ENCODE data around the gene GRK2.

GRK2 gene

DNA sequence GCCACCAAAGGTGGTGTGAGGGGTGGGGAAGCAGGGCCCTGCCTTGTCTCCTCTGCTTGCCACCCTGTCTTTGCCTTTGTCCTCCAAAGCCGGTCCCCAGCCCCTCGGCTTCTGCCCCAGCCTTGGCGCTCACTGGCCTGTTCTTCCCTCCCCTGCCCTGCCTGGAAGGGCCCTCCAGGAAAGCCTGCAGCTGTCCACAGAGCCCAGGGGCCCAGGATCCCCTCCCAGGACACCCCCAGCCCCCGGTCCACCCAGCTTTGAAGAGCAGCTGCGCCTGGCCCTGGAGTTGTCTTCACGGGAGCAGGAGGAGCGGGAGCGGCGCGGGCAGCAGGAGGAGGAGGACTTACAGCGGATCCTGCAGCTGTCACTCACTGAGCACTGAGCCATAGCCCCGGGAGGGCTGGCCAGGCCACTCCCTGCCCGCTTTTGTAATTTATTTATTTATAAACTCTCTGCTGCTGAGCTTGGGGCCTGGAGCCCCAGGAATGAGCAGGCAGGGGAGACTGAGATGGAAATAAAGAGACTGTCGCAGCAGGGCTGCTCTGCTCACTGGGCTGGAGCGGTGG, 35.8 kb downstream of the GRK2 start:
- H3K36me3 ChIP-seq (replicated peaks in 1 of 2; ENCODE audit: control insufficient read depth in 2 of 2, insufficient read depth in 2 of 2, low read length in 2 of 2), result peaks cover 22 to 43% of the 10 kb centered on the region in 2 donors
- peaks cover 0 to 12% of the 10 kb centered on the region in 2 donors for H3K4me1 ChIP-seq (ENCODE audit: control insufficient read depth in 2 of 2, insufficient read depth in 1 of 2, low read depth in 1 of 2, low read length in 2 of 2)
- H3K9ac ChIP-seq (ENCODE audit: low read depth, low read length, poor library complexity), result peak overlapping the region; percentile 60
- H3K4me2 ChIP-seq (ENCODE audit: insufficient read depth, low read length, poor library complexity, severe bottlenecking), result peak overlapping the region; percentile 97
- peak overlapping the region; percentile 91 for H3K14ac ChIP-seq (ENCODE audit: low read length)
- WGBS, 2 donors (ENCODE audit: extremely low coverage in 2 of 2, insufficient read length in 2 of 2, insufficient replicate concordance in 1 of 2), result no CpG with 5 or more reads among the region's 15 CpGs
- peak overlapping the region; percentile 83 for H2AK5ac ChIP-seq (ENCODE audit: low read depth, low read length)
- H3K9me3 ChIP-seq (replicated peaks in 1 of 2; ENCODE audit: control insufficient read depth in 2 of 2, insufficient read depth in 1 of 2, low read depth in 1 of 2, low read length in 2 of 2), result peaks cover 0 to 4% of the 10 kb centered on the region in 2 donors
- no peak overlapping the region for H3K27ac ChIP-seq (replicated peaks; ENCODE audit: low read length)
- no peak overlapping the region for H2BK120ac ChIP-seq (ENCODE audit: low read depth, low read length)
- peak overlapping the region; percentile 84 for H3K18ac ChIP-seq (ENCODE audit: low read length)
- H3K79me1 ChIP-seq (ENCODE audit: low read depth, low read length), result no peaks in the 10 kb centered on the region
- no peak overlapping the region for H3K23ac ChIP-seq (ENCODE audit: low read depth, low read length, poor library complexity)
- no peak overlapping the region for H4K91ac ChIP-seq (ENCODE audit: low read depth, low read length, poor library complexity)
- peak overlapping the region; percentile 81 for H2BK15ac ChIP-seq (ENCODE audit: low read length)
- peak overlapping the region; percentile 15 for H2AFZ ChIP-seq (ENCODE audit: low read length)
- no peak overlapping the region for H3K4me3 ChIP-seq (ENCODE audit: low read length in 2 of 2)
- no peak for DNase-seq (ENCODE audit: low spot score)
- no peak overlapping the region for H2BK12ac ChIP-seq (ENCODE audit: low read length)
- H2BK5ac ChIP-seq (ENCODE audit: low read length), result peak overlapping the region; percentile 82
- no peak overlapping the region for H4K8ac ChIP-seq (ENCODE audit: low read depth, low read length)
- no peak overlapping the region for H3K4ac ChIP-seq (ENCODE audit: low read length)
- H3K27me3 ChIP-seq (ENCODE audit: control insufficient read depth in 3 of 3, insufficient read depth in 3 of 3, low read depth in 1 of 3, low read length in 3 of 3), result peaks cover 0 to 14% (median 0%) of the 10 kb centered on the region in 3 experiments

DNA sequence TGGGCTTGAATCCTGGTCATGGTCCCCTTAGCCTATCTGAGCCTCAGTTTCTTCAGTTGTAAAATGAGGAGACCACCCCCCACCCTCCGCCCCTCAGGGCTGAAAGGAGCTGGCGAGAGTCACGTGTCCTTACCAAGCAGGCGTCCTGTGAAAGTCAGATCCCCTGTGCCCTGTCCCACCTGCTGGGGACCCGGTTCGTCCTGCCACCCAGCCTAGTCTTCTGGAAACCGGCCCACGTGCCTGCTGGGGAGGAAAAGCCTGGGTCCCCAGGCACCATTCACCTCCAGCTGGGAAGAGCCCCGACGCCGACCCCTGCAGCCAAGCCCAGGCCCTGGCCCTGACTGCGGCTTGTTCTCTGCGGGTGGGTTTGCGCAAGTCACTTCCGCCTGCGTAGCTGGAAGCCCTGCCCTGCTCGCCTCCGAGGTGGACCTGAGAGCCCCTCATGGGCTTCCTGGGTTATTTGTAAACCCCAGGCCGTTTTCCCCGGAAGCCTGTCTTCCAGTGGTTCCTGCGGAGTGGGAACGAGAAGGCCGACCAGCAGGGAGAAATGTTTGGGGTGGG, 36.4 kb downstream of the GRK2 start:
- Histone ChIP-seq H3K4me1 (ENCODE audit: control insufficient read depth in 2 of 2, insufficient read depth in 1 of 2, low read depth in 1 of 2, low read length in 2 of 2) (peaks cover 0 to 12% of the 10 kb centered on the region in 2 donors), H3K23ac (ENCODE audit: low read depth, low read length, poor library complexity) (peak overlapping the region; percentile 93), H3K27me3 (ENCODE audit: control insufficient read depth in 3 of 3, insufficient read depth in 3 of 3, low read depth in 1 of 3, low read length in 3 of 3) (peaks cover 0 to 14% (median 0%) of the 10 kb centered on the region in 3 experiments), H2AK5ac (ENCODE audit: low read depth, low read length) (peak overlapping the region; percentile 83), H3K9ac (ENCODE audit: low read depth, low read length, poor library complexity) (peak overlapping the region; percentile 60), H2BK12ac (ENCODE audit: low read length) (peak overlapping the region; percentile 41), H3K4ac (ENCODE audit: low read length) (no peak overlapping the region), H3K14ac (ENCODE audit: low read length) (no peak overlapping the region), H3K18ac (ENCODE audit: low read length) (peak overlapping the region; percentile 84), H4K91ac (ENCODE audit: low read depth, low read length, poor library complexity) (no peak overlapping the region), H2AFZ (ENCODE audit: low read length) (no peak overlapping the region), H2BK5ac (ENCODE audit: low read length) (peak overlapping the region; percentile 82), H3K79me1 (ENCODE audit: low read depth, low read length) (no peaks in the 10 kb centered on the region), H4K8ac (ENCODE audit: low read depth, low read length) (no peak overlapping the region), H3K9me3 (replicated peaks in 1 of 2; ENCODE audit: control insufficient read depth in 2 of 2, insufficient read depth in 1 of 2, low read depth in 1 of 2, low read length in 2 of 2) (peaks cover 0 to 4% of the 10 kb centered on the region in 2 donors), H3K27ac (replicated peaks; ENCODE audit: low read length) (no peak overlapping the region), H3K36me3 (replicated peaks in 1 of 2; ENCODE audit: control insufficient read depth in 2 of 2, insufficient read depth in 2 of 2, low read length in 2 of 2) (peaks cover 22 to 41% of the 10 kb centered on the region in 2 donors), H3K4me3 (ENCODE audit: low read length in 2 of 2) (peak overlapping the region in 1 of 2 donors; percentile 95), H3K4me2 (ENCODE audit: insufficient read depth, low read length, poor library complexity, severe bottlenecking) (peak overlapping the region; percentile 97), H2BK15ac (ENCODE audit: low read length) (peak overlapping the region; percentile 81), H2BK120ac (ENCODE audit: low read depth, low read length) (no peak overlapping the region)
- no CpG with 5 or more reads among the region's 23 CpGs for WGBS, 2 donors (ENCODE audit: extremely low coverage in 2 of 2, insufficient read length in 2 of 2, insufficient replicate concordance in 1 of 2)
- no peak for DNase-seq (ENCODE audit: low spot score)

DNA sequence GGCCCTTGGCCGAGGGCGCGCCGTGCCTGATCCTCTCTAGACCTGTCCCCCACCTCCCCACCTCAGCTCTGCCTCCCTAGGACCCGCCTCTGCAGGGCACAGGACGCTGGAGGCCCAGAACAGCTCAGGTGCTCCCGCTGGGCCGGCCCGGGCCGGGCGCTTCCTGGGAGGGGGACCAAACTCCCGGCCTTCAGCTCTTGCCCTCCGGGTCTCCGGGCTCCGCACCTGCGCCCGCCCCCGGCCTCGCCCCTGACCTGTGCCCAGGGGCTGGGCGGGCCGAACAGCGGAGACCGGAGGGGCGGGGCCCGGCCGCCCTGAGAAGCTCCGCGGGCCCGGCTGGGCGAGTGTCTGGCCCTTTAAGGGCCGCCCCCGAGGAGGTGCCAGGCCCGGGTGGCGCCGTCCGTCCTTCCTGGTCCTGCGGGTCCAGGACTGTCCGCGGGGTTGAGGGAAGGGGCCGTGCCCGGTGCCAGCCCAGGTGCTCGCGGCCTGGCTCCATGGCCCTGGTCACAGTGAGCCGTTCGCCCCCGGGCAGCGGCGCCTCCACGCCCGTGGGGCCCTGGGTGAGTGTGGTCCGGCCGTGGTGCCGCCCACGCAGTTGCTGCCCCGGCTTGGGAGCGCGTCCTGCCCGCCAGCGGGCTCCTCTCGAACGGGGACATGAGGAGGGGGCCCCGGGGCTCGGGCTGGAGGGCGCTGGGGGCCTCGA, 37.0 kb downstream of the GRK2 start, which contains the start of gene SSH3:
Gene SSH3, plus strand, starts transcription at position 399 of the 703 bp plus-strand sequence. Its CDS starts 96 bp downstream, at position 495.
- H3K27me3 ChIP-seq (ENCODE audit: control insufficient read depth in 3 of 3, insufficient read depth in 3 of 3, low read depth in 1 of 3, low read length in 3 of 3), result peaks cover 0 to 14% (median 0%) of the 10 kb centered on the region in 3 experiments
- peak within 1 kb of the TSS; percentile 82 for H2BK5ac ChIP-seq (ENCODE audit: low read length)
- H3K18ac ChIP-seq (ENCODE audit: low read length), result peak within 1 kb of the TSS; percentile 99
- H3K4ac ChIP-seq (ENCODE audit: low read length), result peak within 1 kb of the TSS; percentile 89
- WGBS, 2 donors (ENCODE audit: extremely low coverage in 2 of 2, insufficient read length in 2 of 2, insufficient replicate concordance in 1 of 2), result no CpG with 5 or more reads among the region's 65 CpGs
- H3K4me1 ChIP-seq (ENCODE audit: control insufficient read depth in 2 of 2, insufficient read depth in 1 of 2, low read depth in 1 of 2, low read length in 2 of 2), result peaks cover 0 to 12% of the 10 kb centered on the region in 2 donors
- H3K27ac ChIP-seq (replicated peaks; ENCODE audit: low read length), result no peak within 1 kb of the TSS
- peak within 1 kb of the TSS; percentile 97 for H3K4me2 ChIP-seq (ENCODE audit: insufficient read depth, low read length, poor library complexity, severe bottlenecking)
- H4K91ac ChIP-seq (ENCODE audit: low read depth, low read length, poor library complexity), result no peak within 1 kb of the TSS
- H3K14ac ChIP-seq (ENCODE audit: low read length), result peak within 1 kb of the TSS; percentile 99
- no peak within 1 kb of the TSS for H2AFZ ChIP-seq (ENCODE audit: low read length)
- H3K9me3 ChIP-seq (replicated peaks in 1 of 2; ENCODE audit: control insufficient read depth in 2 of 2, insufficient read depth in 1 of 2, low read depth in 1 of 2, low read length in 2 of 2), result peaks cover 0 to 4% of the 10 kb centered on the region in 2 donors
- peak within 1 kb of the TSS; percentile 93 for H3K23ac ChIP-seq (ENCODE audit: low read depth, low read length, poor library complexity)
- H3K4me3 ChIP-seq (ENCODE audit: low read length in 2 of 2), result peak within 1 kb of the TSS in 1 of 2 donors; percentile 95
- DNase-seq (ENCODE audit: low spot score), result peak; percentile 61
- H2BK15ac ChIP-seq (ENCODE audit: low read length), result peak within 1 kb of the TSS; percentile 81
- H2AK5ac ChIP-seq (ENCODE audit: low read depth, low read length), result peak within 1 kb of the TSS; percentile 83
- peak within 1 kb of the TSS; percentile 45 for H4K8ac ChIP-seq (ENCODE audit: low read depth, low read length)
- peak within 1 kb of the TSS; percentile 91 for H3K9ac ChIP-seq (ENCODE audit: low read depth, low read length, poor library complexity)
- H2BK12ac ChIP-seq (ENCODE audit: low read length), result peak within 1 kb of the TSS; percentile 41
- H3K79me1 ChIP-seq (ENCODE audit: low read depth, low read length), result no peaks in the 10 kb centered on the region
- peaks cover 22 to 39% of the 10 kb centered on the region in 2 donors for H3K36me3 ChIP-seq (replicated peaks in 1 of 2; ENCODE audit: control insufficient read depth in 2 of 2, insufficient read depth in 2 of 2, low read length in 2 of 2)
- no peak within 1 kb of the TSS for H2BK120ac ChIP-seq (ENCODE audit: low read depth, low read length)
